AG04449 (cell line): Measurements from ENCODE around the gene TBRG1.

ENCODE experiments used
- CTCF ChIA-PET: fragments of 350-600 bp; formaldehyde crosslinking; extraction: SDS; loops from one replicate; lab custom pipeline; 2021; ENCODE audit warnings: antibody characterized with exemption; lab: Yijun Ruan, JAX
- POLR2A ChIA-PET: fragments of 400-600, 350-600 bp; formaldehyde crosslinking; extraction: SDS; loops from one replicate; lab custom pipeline; 2020; ENCODE audit warnings: antibody characterized with exemption, inconsistent platforms; lab: Yijun Ruan, JAX
- DNase-seq: peaks from one replicate; pipeline ENCODE4 v3.0.0-alpha.2; 2010; ENCODE audit warnings: low read depth, low spot score
- H3K4me3 ChIP-seq: 2 replicates; pipeline ENCODE4 v1.5.1; 2011; ENCODE audit warnings: low read depth, mild to moderate bottlenecking, control low read depth, low read length
- TF ChIP-seq, protein P1 (sequence below): IDR thresholded peaks from one replicate; pipeline ENCODE4 v1.5.1; 2011; ENCODE audit warnings: mild to moderate bottlenecking, moderate library complexity, low read length, control low read depth, inconsistent platforms; ENCODE audit not compliant: insufficient read depth; ENCODE audit errors: missing control alignments

The TBRG1 gene

GRCh38 chr11:124583781-124584180, 38.9 kb upstream of the TBRG1 start:
- ChIA-PET CTCF (interaction anchor here (0.8 to 8.2 kb wide), 4 partner anchors 10 to 182 kb away, joined by 3 to 142 read pairs (median 13); no protein-coding TSS in a partner anchor), POLR2A (no interaction called here)
- TF ChIP-seq, protein P1, sequence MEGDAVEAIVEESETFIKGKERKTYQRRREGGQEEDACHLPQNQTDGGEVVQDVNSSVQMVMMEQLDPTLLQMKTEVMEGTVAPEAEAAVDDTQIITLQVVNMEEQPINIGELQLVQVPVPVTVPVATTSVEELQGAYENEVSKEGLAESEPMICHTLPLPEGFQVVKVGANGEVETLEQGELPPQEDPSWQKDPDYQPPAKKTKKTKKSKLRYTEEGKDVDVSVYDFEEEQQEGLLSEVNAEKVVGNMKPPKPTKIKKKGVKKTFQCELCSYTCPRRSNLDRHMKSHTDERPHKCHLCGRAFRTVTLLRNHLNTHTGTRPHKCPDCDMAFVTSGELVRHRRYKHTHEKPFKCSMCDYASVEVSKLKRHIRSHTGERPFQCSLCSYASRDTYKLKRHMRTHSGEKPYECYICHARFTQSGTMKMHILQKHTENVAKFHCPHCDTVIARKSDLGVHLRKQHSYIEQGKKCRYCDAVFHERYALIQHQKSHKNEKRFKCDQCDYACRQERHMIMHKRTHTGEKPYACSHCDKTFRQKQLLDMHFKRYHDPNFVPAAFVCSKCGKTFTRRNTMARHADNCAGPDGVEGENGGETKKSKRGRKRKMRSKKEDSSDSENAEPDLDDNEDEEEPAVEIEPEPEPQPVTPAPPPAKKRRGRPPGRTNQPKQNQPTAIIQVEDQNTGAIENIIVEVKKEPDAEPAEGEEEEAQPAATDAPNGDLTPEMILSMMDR: no peak
- DNase-seq: no peak
- no peak overlapping the region for H3K4me3 ChIP-seq

GRCh38 chr11:124584681-124585372, 37.8 kb upstream of the TBRG1 start:
- TF ChIP-seq, protein P1: no peak
- H3K4me3 ChIP-seq: no peak overlapping the region
- POLR2A ChIA-PET: no interaction called here
- CTCF ChIA-PET: interaction anchor here (0.8 to 8.2 kb wide), 17 partner anchors 8 to 183 kb away, joined by 3 to 142 read pairs (median 5); no protein-coding TSS in a partner anchor
- no peak for DNase-seq

DNA sequence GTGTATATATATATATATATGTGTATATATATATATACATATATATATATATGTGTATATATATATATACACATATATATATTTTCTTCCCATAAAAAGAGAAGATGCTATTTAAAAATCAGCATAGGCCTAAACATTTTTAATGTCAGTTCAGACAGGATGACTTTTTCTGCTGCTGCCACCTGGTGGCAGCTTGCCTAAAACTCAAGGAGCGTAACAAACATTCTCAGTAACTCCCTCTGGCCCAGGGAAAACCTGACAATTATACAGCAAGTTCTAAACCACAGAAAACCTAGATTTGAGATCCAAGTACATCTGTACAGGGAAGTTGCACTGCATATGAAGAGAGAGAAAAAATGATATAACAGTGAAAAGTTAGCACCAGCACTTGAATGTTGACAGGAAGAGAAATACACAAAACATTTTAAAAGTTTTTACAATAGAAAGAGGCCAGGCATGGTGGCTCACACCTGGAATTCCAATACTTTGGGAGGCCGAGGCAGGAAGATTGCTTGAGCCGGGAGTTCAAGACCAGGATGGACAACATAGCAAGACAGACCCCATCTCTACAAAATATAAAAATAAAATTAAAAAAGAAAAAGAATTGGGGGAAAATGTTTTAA, 36.3 kb upstream of the TBRG1 start:
- ChIA-PET POLR2A (no interaction called here), CTCF (interaction anchor here (0.9 to 8.2 kb wide), 14 partner anchors 10 to 516 kb away, joined by 3 to 142 read pairs (median 5); no protein-coding TSS in a partner anchor)
- DNase-seq: peak; percentile 9
- H3K4me3 ChIP-seq: no peak overlapping the region
- TF ChIP-seq, protein P1: peak; percentile 66

- H3K4me3 ChIP-seq: no peak overlapping the region
- CTCF ChIA-PET: no interaction called here
- POLR2A ChIA-PET: no interaction called here
- TF ChIP-seq, protein P1: no peak
- DNase-seq: no peak
Measured at GRCh38 chr11:124591430-124591829, 31.2 kb upstream of the TBRG1 start.

DNA sequence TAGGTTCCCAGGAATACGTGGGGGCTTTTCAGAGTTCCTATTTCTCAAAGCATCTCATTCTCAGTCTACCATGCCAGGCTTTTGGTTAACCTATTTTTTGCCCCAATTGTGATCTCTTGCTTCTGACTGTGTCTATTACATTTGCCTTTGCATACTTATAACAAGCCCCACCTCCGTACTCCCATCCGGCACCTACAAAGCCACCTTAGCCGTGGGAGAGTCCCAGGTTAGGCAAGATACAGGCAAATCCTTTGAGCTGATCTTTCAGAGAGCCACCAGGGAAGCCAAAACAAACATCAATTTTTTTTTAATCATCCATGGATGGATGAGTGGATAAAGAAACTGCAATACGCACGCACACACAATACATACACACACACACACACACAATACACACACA, 30.0 kb upstream of the TBRG1 start:
- TF ChIP-seq, protein P1: no peak
- H3K4me3 ChIP-seq: no peak overlapping the region
- ChIA-PET POLR2A (no interaction called here), CTCF (no interaction called here)
- DNase-seq: no peak

- TF ChIP-seq, protein P1: no peak
- CTCF ChIA-PET: interaction anchor here (0.8 to 2.7 kb wide), 3 partner anchors 11 to 179 kb away, joined by 3 to 12 read pairs (median 11); no protein-coding TSS in a partner anchor
- POLR2A ChIA-PET: no interaction called here
- no peak for DNase-seq
- no peak overlapping the region for H3K4me3 ChIP-seq
Measured at GRCh38 chr11:124595302-124595701, 27.4 kb upstream of the TBRG1 start.
